K562 (cell line): Measurements from ENCODE around the gene CRYGA. TPM values are rescaled to one million over a fixed set of nuclear protein-coding genes. Genes with fewer than 3 reads are reported as not detected.

Experiments used
- ATAC-seq: fragments of 200-7000 bp; cut with Tn5 transposase; 3 replicates; pipeline ENCODE4 v1.9.1; 2020; ENCODE audit warnings: moderate library complexity
- BruUV-seq: library from RNA; stranded (reverse); fragments of 400-500 nt; replicated peaks from 2 replicates; lab custom pipeline; 2021; lab: Mats Ljungman, UMichigan
- CTCF ChIA-PET: fragments of 300-600 bp; formaldehyde crosslinking; extraction: SDS; loops from one replicate; lab custom pipeline; 2021; ENCODE audit warnings: low intra/inter-chr PET ratio; lab: Yijun Ruan, JAX
- POLR2A ChIA-PET: fragments of 300-600, 350-650 bp; sonication (Branson Sonifier 250); formaldehyde crosslinking; extraction: SDS; loops from one replicate; lab custom pipeline; 2021; ENCODE audit warnings: antibody characterized with exemption, inconsistent platforms; lab: Yijun Ruan, JAX
- DNase-seq, 4 experiments: peaks; one replicate each; pipeline versions ENCODE4 v3.0.0 to v3.0.0-alpha.2; 2011 to 2018; ENCODE audit warnings: low spot score in 3 of 4, mixed read lengths in 3 of 4; ENCODE audit errors: extremely low read depth in 1 of 4
- FAIRE-seq: peaks from 2 replicates; lab custom pipeline; 2011; peaks lifted over from hg19 to GRCh38; lab: Jason Lieb, UNC
- H2AFZ ChIP-seq: 2 replicates; pipeline ENCODE4 v1.6.0; 2011; ENCODE audit warnings: low read depth, low read length, control low read depth, inconsistent platforms
- H3K27ac ChIP-seq: fragments of 200-600 bp; 3 replicates; pipeline ENCODE4 v1.8.0; 2011; ENCODE audit warnings: low read depth, mild to moderate bottlenecking, control low read depth, inconsistent platforms, low read length, moderate library complexity, mixed read lengths; ENCODE audit errors: extremely low read depth
- H3K27me3 ChIP-seq, 2 experiments: fragments of 300-600 bp in 1 of 2; 2 replicates in 1 of 2; 3 replicates in 1 of 2; pipeline versions ENCODE4 v1.6.0 to v1.8.0; 2011; ENCODE audit warnings: inconsistent platforms in 2 of 2, low read length in 2 of 2, mild to moderate bottlenecking in 1 of 2, mixed read lengths in 1 of 2, moderate library complexity in 1 of 2; ENCODE audit not compliant: control insufficient read depth in 2 of 2, insufficient read depth in 2 of 2
- H3K36me3 ChIP-seq: fragments of 300-600 bp; 3 replicates; pipeline ENCODE4 v1.8.0; 2011; ENCODE audit warnings: mild to moderate bottlenecking, low read length, inconsistent platforms; ENCODE audit not compliant: control insufficient read depth, insufficient read depth
- H3K4me1 ChIP-seq, 2 experiments: fragments of 200-600 bp in 1 of 2; replicated peaks in 1 of 2; 2 replicates in 1 of 2; 3 replicates in 1 of 2; pipeline versions ENCODE4 v1.5.1 to v1.8.0; 2011; ENCODE audit warnings: inconsistent platforms in 2 of 2, low read length in 2 of 2, mild to moderate bottlenecking in 1 of 2, mixed read lengths in 1 of 2, moderate library complexity in 1 of 2; ENCODE audit not compliant: control insufficient read depth in 2 of 2, insufficient read depth in 2 of 2
- H3K4me2 ChIP-seq: 2 replicates; pipeline ENCODE4 v1.6.1; 2011; ENCODE audit warnings: low read length, control low read depth, inconsistent platforms, mixed read lengths; ENCODE audit not compliant: insufficient read depth
- H3K4me3 ChIP-seq: fragments of 200-600 bp; sonication (generic), shearing (Covaris generic); 2 replicates; pipeline ENCODE4 v1.5.1; 2016; ENCODE audit warnings: control low read depth, inconsistent platforms
- H3K79me2 ChIP-seq: fragments of 200-600 bp; 3 replicates; pipeline ENCODE4 v1.8.0; 2011; ENCODE audit warnings: low read length, inconsistent platforms; ENCODE audit not compliant: control insufficient read depth, insufficient read depth
- H3K9ac ChIP-seq, 2 experiments: 2 replicates each; pipeline versions ENCODE4 v1.6.0 to v1.6.1; 2011; ENCODE audit warnings: low read depth in 2 of 2, low read length in 2 of 2, control low read depth in 1 of 2, inconsistent platforms in 1 of 2, mild to moderate bottlenecking in 1 of 2, mixed read lengths in 1 of 2; ENCODE audit not compliant: insufficient read depth in 1 of 2
- H3K9me1 ChIP-seq: one replicate; pipeline ENCODE4 v1.6.0; 2011; ENCODE audit warnings: inconsistent platforms, mild to moderate bottlenecking, low read length, moderate library complexity; ENCODE audit not compliant: control insufficient read depth, insufficient read depth
- H3K9me3 ChIP-seq: replicated peaks from 2 replicates; pipeline ENCODE4 v1.5.1; 2011; ENCODE audit warnings: low read depth, low read length, inconsistent platforms; ENCODE audit not compliant: control insufficient read depth, insufficient read depth
- H4K20me1 ChIP-seq: replicated peaks from 2 replicates; pipeline ENCODE4 v1.6.1; 2011; ENCODE audit warnings: low read length, inconsistent platforms, mixed read lengths; ENCODE audit not compliant: control insufficient read depth, insufficient read depth
- E2F3 ChIP-seq: fragments of 250-450 bp; sonication (Bioruptor Pico); IDR thresholded peaks from 2 replicates; pipeline ENCODE4 v1.4.0; 2020; ENCODE audit warnings: mild to moderate bottlenecking
- ETS1 ChIP-seq: conservative IDR thresholded peaks from 2 replicates; pipeline ENCODE4 v1.6.1; 2011; ENCODE audit warnings: low read depth, mild to moderate bottlenecking, low read length; ENCODE audit not compliant: control insufficient read depth
- HINFP ChIP-seq: fragments of 450-650 bp; conservative IDR thresholded peaks from 2 replicates; pipeline ENCODE4 v1.6.1; 2016; ENCODE audit warnings: missing genetic modification characterization, low read depth, mild to moderate bottlenecking, control low read depth, missing compliant biosample characterization
- PHF21A ChIP-seq: fragments of 450-650 bp; IDR thresholded peaks from 2 replicates; pipeline ENCODE4 v1.6.1; 2017; ENCODE audit warnings: low read depth, borderline replicate concordance
- PTRF ChIP-seq: fragments of 450-650 bp; IDR thresholded peaks from 2 replicates; pipeline ENCODE4 v1.6.1; 2016; ENCODE audit warnings: mild to moderate bottlenecking, missing genetic modification characterization, missing compliant biosample characterization
- SIN3B ChIP-seq: fragments of 450-650 bp; IDR thresholded peaks from 2 replicates; pipeline ENCODE4 v1.6.1; 2017; ENCODE audit warnings: low read depth, mild to moderate bottlenecking, moderate library complexity
- ZBTB40 ChIP-seq, 2 experiments: fragments of 450-650 bp in 1 of 2; sonication (generic) in 1 of 2; formaldehyde crosslinking in 1 of 2; IDR thresholded peaks; 2 replicates each; pipeline versions ENCODE4 v1.7.1 to v1.9.0; 2016 to 2022; ENCODE audit warnings: inconsistent platforms in 1 of 2, mild to moderate bottlenecking in 1 of 2, missing genetic modification reagents in 1 of 2
- WGBS: fragments of 100-300 bp; shearing (Covaris generic); methylation state at CpG from one replicate; pipeline ENCODE4 v1.1.6; 2016; ENCODE audit warnings: low coverage, mixed read lengths; ENCODE audit not compliant: insufficient coverage; ENCODE audit errors: missing lambda C conversion rate; 5-methylcytosine and 5-hydroxymethylcytosine counted together
- in situ Hi-C: fragments of 300-500 bp; cut with MboI; formaldehyde crosslinking; loops from 4 replicates; pipeline ENCODE4 v1.15.0; 2018; ENCODE audit warnings: inconsistent platforms, mixed read lengths
- intact Hi-C: fragments of 100-400 bp; cut with micrococcal nuclease; formaldehyde crosslinking; loops from 2 replicates; pipeline ENCODE4 v1.14.2; 2022
- polyA plus RNA-seq, 8 experiments: library from polyadenylated mRNA; depleted of rRNA in 4 of 8; stranded (reverse) in 5 of 8; unstranded in 3 of 8; fragments of >200 nt; fragmentation: Nextera tagmentation in 2 of 8; fragmentation: Illumina TruSeq in 1 of 8; extraction: Ambion mirVana in 2 of 8; extraction: Trizol in 1 of 8; gene quantifications; 2 replicates each; pipeline versions ENCODE4 v1.2.1 to v1.2.3, GENCODE V29; 2011 to 2014; ENCODE audit warnings: inconsistent platforms in 1 of 8, missing spikeins in 1 of 8
- total RNA-seq, 7 experiments: library from RNA; depleted of rRNA in 6 of 7; stranded (reverse); fragments of >200 nt in 6 of 7; fragmentation: Illumina TruSeq in 2 of 7; extraction: Trizol in 2 of 7; gene quantifications; 2 replicates each; pipeline versions ENCODE4 v1.2.1 to v1.2.3, GENCODE V29; 2011 to 2021; ENCODE audit warnings: low replicate concordance in 1 of 7

The CRYGA gene
- total and polyA plus RNA-seq, 9 of the 15 experiments (the other 6 are each of a cell fraction or from before 2014, with no cell fraction given): not detected

- no peaks in the 10 kb centered on the region for H3K9me1 ChIP-seq
- no peaks in the 10 kb centered on the region for H4K20me1 ChIP-seq
- H3K36me3 ChIP-seq: no peaks in the 10 kb centered on the region
- in situ Hi-C loops: no loop called here
- ATAC-seq (no peak), DNase-seq (no peak), FAIRE-seq (no peak)
- H3K4me2 ChIP-seq: no peak overlapping the region
- no peaks in the 10 kb centered on the region for H3K27me3 ChIP-seq
- no peak overlapping the region for H3K9ac ChIP-seq
- BruUV-seq: no TSS peak
- no peaks in the 10 kb centered on the region for H3K4me1 ChIP-seq
- no peak overlapping the region for H3K4me3 ChIP-seq
- no peak overlapping the region for H3K27ac ChIP-seq
- POLR2A ChIA-PET: interaction anchor here (0.6 kb wide), 1 partner anchor 13 kb away, joined by 4 read pairs; no protein-coding TSS in a partner anchor
- intact Hi-C loops: no loop called here
- peak overlapping the region; percentile 45; the same call in 1 of the 2 replicates for H2AFZ ChIP-seq
- whole genome bisulfite sequencing: 7% methylated on average over 7 of the region's 8 CpGs
- H3K9me3 ChIP-seq: no peaks in the 10 kb centered on the region
- CTCF ChIA-PET: no interaction called here
- H3K79me2 ChIP-seq: no peaks in the 10 kb centered on the region
- TF ChIP-seq ZBTB40 (IDR thresholded peaks at IDR 0.05) (no peak), ZBTB40 (CRISPR knock-in tag; IDR thresholded peaks at IDR 0.05) (no peak), PTRF (no peak), PHF21A (no peak), SIN3B (no peak), E2F3 (CRISPR knock-in tag) (no peak), HINFP (tag) (no peak), ETS1 (no peak)
Observed at GRCh38 chr2:208134928-208135586, 28.3 kb downstream of the CRYGA start.
